Measurements from ENCODE around the gene ASMTL.

GRCh38 chrX:1486749-1487361, 34.1 kb upstream of the ASMTL start:
- TF ChIP-seq CTCF (conservative IDR thresholded peaks at IDR 0.05 in 1 of 2, IDR thresholded peaks at IDR 0.05 in 1 of 2; ENCODE audit: low read depth in 1 of 2, low read length in 2 of 2) (no peak), EZH2 (IDR thresholded peaks at IDR 0.05; ENCODE audit: low read length, missing control alignments) (no peak)

Measured in fibroblast of lung (primary cell).